ENCODE results near the gene GSG1L.

DNA sequence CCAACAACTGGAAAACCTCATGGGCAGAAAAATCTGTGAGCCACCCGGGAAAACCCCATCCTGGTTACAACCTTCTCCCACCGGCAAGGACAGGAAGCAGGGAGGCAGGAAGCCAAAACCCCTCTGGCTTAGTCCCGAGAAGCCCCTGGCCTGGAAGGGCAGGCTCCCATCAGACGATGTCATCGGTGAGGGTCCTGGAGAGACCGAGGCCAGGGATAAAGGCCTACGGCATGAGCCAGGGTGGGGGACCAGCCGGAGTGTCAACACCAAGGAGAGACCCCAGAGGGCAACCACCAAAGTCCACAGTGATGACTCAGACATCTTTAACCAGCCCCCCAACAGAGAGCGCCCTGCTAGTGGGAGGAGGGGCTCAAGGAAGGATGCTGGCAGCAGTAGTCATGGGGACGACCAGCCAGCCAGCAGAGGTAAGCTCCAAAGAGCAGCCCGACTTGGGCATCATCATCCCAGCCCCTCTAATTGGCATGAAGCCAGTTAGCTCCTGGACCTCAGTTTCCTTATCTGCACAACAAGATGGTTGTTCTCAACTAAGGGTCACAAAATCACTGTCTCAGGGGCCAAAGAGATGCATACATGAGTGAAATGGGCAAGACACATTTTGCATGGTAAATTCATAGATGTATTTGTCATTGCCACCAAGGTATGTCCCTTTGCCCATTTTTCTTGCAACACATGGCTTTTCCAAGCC, 322.9 kb downstream of the GSG1L start:
- TF ChIP-seq POLR2A (IDR thresholded peaks at IDR 0.05) (no peak), POLR2AphosphoS5 (IDR thresholded peaks at IDR 0.05) (no peak)
